HL-60 (cell line): ENCODE data around the gene CPD.
A peak's percentile ranks its signal among the peaks of the same experiment; 100 is the strongest.

Source experiments
- DNase-seq, 2 experiments: peaks; one replicate each; pipeline ENCODE4 v3.0.0-alpha.2; 2010 to 2020; ENCODE audit warnings: low read depth in 1 of 2, low spot score in 1 of 2
- H3K27ac ChIP-seq: fragments of 250-450 bp; sonication (Bioruptor Pico); replicated peaks from 2 replicates; pipeline ENCODE4 v1.5.1; 2020; ENCODE audit warnings: mild to moderate bottlenecking, moderate library complexity
- H3K27me3 ChIP-seq: fragments of 250-450 bp; sonication (Bioruptor Pico); 2 replicates; pipeline ENCODE4 v1.5.1; 2021; ENCODE audit warnings: mild to moderate bottlenecking, moderate library complexity; ENCODE audit not compliant: insufficient read depth, poor library complexity, severe bottlenecking
- H3K4me3 ChIP-seq: replicated peaks from 2 replicates; pipeline ENCODE4 v1.5.1; 2011; ENCODE audit warnings: mild to moderate bottlenecking, control low read depth, low read length; ENCODE audit not compliant: insufficient read depth
- GABPA ChIP-seq: IDR thresholded peaks from 2 replicates; pipeline ENCODE4 v1.6.1; 2012; ENCODE audit warnings: low read depth
- POLR2AphosphoS5 ChIP-seq: IDR thresholded peaks from 2 replicates; pipeline ENCODE4 v1.6.1; 2012; ENCODE audit warnings: low read depth
- SPI1 ChIP-seq: IDR thresholded peaks from 2 replicates; pipeline ENCODE4 v1.6.1; 2012; ENCODE audit warnings: low read depth, mild to moderate bottlenecking, borderline replicate concordance
- TF ChIP-seq, protein P1 (sequence below): IDR thresholded peaks from one replicate; pipeline ENCODE4 v1.5.1; 2011; ENCODE audit warnings: low read length, control low read depth, inconsistent platforms; ENCODE audit not compliant: insufficient read depth
- TF ChIP-seq, protein P2 (sequence below): IDR thresholded peaks from 2 replicates; pipeline ENCODE4 v1.6.1; 2012; ENCODE audit warnings: low read depth; ENCODE audit not compliant: insufficient replicate concordance

CPD gene

DNA sequence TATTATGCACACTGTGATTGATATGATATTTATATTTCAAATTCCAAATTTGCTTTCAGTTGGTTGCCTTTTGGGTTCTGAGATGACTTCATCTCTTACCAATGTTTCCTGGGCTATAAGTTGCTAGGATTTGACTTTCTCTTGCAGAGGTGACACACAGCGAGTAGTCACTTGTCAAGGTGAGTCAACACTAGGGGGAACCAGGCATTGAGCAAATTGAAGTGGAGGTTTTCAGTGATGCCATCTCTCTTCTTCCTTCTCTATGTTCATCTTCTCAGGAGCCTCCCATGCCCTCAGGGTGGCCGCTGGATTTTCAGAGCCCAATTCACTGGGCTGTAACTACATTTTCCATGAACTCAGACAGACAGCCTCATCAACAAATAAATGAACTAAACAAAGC is 6.0 kb upstream of the CPD start:
- Histone ChIP-seq H3K27me3 (no peaks in the 10 kb centered on the region), H3K27ac (no peak overlapping the region)
- TF ChIP-seq GABPA (no peak), POLR2AphosphoS5 (no peak), SPI1 (no peak)
- TF ChIP-seq, protein P1, sequence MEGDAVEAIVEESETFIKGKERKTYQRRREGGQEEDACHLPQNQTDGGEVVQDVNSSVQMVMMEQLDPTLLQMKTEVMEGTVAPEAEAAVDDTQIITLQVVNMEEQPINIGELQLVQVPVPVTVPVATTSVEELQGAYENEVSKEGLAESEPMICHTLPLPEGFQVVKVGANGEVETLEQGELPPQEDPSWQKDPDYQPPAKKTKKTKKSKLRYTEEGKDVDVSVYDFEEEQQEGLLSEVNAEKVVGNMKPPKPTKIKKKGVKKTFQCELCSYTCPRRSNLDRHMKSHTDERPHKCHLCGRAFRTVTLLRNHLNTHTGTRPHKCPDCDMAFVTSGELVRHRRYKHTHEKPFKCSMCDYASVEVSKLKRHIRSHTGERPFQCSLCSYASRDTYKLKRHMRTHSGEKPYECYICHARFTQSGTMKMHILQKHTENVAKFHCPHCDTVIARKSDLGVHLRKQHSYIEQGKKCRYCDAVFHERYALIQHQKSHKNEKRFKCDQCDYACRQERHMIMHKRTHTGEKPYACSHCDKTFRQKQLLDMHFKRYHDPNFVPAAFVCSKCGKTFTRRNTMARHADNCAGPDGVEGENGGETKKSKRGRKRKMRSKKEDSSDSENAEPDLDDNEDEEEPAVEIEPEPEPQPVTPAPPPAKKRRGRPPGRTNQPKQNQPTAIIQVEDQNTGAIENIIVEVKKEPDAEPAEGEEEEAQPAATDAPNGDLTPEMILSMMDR: no peak
- TF ChIP-seq, protein P2, sequence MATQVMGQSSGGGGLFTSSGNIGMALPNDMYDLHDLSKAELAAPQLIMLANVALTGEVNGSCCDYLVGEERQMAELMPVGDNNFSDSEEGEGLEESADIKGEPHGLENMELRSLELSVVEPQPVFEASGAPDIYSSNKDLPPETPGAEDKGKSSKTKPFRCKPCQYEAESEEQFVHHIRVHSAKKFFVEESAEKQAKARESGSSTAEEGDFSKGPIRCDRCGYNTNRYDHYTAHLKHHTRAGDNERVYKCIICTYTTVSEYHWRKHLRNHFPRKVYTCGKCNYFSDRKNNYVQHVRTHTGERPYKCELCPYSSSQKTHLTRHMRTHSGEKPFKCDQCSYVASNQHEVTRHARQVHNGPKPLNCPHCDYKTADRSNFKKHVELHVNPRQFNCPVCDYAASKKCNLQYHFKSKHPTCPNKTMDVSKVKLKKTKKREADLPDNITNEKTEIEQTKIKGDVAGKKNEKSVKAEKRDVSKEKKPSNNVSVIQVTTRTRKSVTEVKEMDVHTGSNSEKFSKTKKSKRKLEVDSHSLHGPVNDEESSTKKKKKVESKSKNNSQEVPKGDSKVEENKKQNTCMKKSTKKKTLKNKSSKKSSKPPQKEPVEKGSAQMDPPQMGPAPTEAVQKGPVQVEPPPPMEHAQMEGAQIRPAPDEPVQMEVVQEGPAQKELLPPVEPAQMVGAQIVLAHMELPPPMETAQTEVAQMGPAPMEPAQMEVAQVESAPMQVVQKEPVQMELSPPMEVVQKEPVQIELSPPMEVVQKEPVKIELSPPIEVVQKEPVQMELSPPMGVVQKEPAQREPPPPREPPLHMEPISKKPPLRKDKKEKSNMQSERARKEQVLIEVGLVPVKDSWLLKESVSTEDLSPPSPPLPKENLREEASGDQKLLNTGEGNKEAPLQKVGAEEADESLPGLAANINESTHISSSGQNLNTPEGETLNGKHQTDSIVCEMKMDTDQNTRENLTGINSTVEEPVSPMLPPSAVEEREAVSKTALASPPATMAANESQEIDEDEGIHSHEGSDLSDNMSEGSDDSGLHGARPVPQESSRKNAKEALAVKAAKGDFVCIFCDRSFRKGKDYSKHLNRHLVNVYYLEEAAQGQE: no peak

DNA sequence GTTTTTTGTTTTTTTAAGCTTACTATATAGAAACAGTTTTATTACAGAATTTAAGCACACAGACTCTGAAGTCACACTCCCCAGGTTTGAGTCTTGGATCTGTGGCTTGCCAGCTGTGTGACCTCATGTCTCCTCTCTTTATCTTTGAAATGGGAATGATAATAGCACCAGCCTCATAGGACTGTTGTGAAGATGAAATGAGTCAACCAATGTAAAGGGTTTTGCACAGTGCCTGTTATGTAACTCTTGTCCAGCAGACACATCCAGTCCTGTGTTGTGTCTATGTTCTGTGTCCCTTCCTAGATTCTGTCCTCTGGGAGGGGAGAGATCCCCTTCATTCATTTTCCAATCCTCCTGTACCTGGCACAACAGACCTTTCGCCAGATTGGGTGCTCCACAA is 3.1 kb upstream of the CPD start:
- Histone ChIP-seq H3K4me3 (no peak overlapping the region), H3K27ac (no peak overlapping the region), H3K27me3 (no peaks in the 10 kb centered on the region)
- DNase-seq: no peak
- TF ChIP-seq, protein P1: no peak
- TF ChIP-seq POLR2AphosphoS5 (no peak), SPI1 (no peak), GABPA (no peak)
- TF ChIP-seq, protein P2: no peak

More for the DNA sequence above, 6.0 kb upstream of the CPD start:
- DNase-seq: peak in 1 of 2 experiments; percentile 39
- H3K4me3 ChIP-seq: no peak overlapping the region

DNA sequence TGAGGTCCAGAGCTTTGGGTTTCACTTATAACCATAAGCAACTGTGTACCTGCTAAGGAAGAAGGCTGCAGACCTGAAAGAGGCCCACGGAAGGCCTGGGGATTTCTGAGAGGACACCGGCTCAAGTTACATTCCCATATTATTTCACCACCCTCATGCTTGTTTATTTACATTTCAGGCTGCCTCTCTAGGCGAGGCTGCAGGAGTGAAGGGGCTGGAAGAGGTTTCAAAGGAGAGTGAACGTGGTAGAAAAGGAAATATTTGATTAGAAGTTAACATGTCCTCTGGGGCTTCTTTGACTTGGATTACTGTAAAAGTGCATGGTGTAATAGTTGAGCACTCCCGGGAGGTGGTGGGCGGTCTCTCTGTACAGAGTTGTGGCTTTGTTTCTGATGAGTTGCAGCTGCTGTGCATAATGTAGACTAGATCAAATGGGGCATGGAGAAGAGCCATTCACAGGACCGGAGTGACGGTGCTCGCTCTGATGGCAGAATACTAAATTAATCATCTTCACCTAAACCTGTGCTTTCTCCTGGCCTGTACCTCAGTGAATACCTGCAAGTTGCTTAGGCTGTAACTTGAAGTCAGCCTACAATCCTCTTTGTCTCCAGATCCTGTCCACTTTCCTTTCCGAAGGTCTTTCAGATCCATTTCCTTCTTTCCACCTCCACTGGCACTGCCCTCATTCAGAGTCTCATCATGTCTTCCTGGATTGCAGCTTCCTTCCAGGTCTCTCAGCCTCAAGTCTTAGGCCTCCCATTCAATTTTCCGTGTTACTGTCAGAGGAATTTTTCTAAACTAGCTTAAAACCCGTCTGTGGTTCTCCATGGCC is 1.9 kb upstream of the CPD start:
- H3K27ac ChIP-seq: no peak overlapping the region
- TF ChIP-seq GABPA (no peak), POLR2AphosphoS5 (no peak), SPI1 (no peak)
- TF ChIP-seq, protein P1: no peak
- TF ChIP-seq, protein P2: no peak
- no peak overlapping the region for H3K4me3 ChIP-seq
- peak in 1 of 2 experiments; percentile 28 for DNase-seq
- H3K27me3 ChIP-seq: no peaks in the 10 kb centered on the region
